ENCODE measurements around the gene SLC41A1.

Gene SLC41A1

DNA sequence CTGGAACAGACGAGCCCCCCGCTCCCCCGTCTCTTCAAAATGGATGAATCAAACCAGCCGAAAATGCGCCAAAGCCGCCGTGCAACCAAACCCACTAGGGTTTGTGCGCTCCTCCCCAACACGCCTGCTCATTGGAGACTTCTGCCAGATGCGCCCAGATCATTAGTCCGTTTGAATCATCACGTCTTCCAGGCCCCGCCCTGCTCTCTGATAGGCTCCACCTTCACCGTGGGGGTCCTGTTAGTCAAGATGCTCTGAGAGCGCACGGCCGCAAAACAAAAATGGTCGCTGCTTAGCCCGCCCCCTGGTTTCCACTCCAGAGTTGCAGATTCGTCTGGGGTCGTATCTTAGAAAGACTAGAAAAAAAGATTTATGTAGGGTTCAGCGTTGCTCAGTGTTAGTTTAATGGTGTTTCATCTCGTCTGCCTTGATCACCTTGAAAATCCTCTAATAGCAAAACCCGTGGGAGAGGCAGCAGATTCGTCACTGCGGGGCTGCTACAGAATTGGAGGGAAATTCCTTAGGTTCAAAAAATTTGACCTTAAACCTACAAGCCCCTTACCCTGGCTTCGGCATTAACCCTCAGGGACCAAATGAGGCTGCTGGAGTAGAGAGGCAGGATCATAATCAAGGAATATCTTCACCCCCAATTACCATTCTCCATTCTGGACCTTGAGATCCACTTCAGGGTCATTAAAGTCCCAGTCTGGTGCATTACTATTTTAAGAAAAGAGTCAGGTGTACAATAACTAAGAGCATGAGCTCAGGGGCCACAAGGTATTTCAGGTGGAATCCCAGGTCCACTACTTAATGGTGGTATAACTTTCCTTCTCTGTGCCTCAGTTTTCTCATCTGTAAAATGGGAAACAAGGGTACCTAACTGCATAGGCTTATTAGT, 62.6 kb downstream of the SLC41A1 start, which contains the start of gene NUCKS1:
TSS of gene NUCKS1 (minus strand) at position 45 of the 898 bp plus-strand sequence. CDS start 209 bp downstream, outside the sequence.
- DNase-seq, result peak; percentile 80 to 94 (median 90)

DNA sequence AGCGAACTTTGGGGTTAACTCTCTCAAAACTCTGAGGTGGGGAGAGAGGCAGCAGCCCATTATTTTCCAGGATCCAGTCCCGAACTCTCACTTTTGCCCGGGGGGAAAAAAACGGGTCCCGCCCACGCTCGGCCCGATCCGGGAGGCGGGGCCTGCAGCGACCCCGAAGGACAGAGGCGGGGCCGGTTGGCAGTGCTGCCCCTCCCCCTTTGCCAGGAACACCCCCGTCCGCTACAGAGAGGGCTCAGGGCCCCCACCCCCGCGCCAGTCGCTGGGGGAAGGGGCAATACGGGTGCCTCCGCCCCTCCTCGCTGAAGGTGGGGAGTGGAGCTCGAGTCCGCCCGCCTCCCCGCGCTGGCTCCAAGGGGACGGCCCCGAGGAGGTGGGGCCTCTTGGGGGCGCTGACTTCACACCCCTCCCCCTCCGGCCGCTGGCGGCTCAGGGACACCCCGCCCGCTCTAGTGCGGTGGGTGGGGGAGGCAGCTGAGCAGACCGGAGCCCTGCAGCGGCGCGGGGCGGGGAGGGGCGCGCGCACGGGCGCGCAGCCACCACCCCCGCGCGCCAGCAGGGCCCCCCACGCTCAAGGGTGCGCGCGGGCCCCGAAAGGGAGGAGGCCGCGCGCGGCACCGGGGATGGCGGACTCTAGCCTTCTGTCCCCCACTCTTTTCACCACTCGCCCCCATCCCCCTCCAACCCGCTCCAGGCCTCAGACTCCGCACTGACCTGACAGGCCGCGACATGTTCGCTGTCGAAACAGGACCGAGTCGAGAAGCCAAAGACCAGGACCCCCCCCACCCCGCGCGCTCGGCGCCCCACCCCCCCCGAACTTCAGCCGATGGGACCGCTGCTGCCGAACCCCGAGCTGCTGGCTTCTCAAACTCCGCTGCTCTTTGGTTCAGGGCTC, 63.5 kb downstream of the SLC41A1 start:
- DNase-seq, result peak; percentile 86 to 95 (median 92)

DNA sequence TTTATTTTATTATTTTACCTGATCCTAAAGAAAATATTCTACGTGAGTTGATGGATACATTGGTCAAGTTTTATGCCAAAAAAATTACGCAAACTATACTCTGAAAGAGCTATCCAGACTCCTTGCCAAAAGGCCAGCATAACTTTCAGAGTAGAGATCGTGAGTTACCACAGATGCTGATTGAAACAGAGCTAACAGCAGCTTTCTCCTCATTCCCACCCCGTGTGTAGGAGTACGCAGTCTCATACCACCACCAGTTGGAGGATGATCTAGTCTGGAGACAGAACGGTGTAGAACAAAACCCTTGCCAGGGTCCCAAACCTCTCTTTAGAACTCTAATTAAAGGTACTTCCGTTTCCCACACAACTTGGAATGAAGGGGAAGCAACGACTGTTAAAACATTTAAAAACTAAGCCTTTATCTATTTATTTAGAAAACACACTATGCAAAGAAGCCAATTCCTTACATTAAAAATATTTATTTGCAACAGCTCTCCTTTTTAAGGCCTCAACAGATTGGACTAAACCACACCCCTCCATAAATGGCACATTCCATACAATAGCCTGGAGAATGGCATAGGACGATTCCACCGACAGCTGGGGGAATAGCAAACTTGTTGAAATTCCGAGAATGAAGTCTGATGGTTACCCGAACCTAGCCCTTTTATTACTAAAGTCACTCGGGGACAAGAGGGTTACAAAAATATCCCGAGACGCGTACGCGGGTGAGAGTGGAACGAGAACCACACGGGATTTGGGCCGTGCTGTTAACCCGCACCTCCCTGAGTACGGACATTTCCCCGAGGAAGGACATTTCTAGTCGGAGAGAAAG, 64.4 kb downstream of the SLC41A1 start:
- DNase-seq, result no peak

DNA sequence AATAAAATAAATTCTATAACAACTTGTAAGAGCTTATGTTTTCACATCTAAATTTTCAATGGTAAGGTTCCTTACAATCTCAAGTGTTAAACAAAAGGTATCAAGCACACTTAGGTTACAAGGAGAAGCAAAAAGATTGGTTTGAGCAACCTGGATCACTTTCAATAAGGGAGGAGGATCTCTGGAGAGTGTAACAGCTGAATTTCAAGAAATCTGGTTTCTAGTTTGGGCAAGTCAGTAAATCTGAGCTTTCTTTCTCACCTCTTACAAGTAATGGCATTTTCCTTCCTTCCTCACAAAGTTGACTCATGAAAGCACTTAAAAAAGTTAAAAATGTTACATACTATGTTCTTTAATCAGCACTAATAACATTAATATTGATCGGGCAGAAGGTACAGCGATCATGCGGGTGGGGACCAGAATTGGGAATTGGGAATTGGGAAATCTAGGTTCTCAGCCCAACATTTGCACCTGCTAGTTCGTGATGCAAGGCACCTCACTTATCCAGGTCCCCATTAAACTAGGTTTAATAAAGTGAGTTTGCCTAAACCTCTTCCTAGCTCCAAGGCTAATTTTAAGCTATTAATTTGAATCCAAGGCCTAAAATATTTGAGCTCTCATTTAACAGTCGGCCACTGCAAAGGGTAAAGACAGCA, 66.1 kb downstream of the SLC41A1 start:
- DNase-seq, result no peak

DNA sequence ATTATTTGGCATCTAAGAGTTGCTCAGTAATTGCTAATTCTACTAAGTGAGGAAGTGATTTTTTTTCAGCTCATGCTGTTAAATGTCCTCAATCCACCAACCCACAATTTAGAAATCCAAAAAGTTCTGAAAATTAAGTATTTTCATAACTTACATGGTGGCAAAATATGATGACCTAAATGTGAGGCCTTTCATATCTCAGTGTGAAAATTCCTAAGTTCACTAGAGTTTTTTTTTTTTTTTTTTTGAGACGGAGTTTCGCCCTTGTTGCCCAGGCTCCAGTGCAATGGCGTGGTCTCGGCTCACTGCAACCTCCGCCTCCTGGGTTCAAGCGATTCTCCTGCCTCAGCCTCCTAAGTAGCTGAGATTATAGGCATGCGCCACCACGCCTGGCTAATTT, 68.6 kb downstream of the SLC41A1 start:
- no peak for DNase-seq

DNA sequence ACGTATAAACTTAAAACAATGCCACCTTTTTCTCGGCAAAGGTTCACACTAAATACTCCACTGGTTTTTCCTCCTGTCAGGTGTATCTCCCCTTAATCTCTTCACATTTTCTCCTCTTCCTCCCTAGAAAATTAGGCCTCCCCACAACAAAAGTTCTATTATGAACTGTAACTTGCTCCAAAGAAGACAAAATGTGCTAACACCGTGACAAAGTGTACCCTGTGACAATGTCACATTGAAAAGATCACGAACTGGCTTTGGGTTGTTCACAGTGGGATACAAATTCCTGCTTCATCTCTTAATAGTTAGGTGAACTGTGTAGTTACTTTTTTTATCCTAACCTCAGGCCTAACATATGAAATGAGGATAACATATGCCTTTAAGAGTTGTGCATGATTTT, 69.0 kb downstream of the SLC41A1 start:
- DNase-seq, result no peak

DNA sequence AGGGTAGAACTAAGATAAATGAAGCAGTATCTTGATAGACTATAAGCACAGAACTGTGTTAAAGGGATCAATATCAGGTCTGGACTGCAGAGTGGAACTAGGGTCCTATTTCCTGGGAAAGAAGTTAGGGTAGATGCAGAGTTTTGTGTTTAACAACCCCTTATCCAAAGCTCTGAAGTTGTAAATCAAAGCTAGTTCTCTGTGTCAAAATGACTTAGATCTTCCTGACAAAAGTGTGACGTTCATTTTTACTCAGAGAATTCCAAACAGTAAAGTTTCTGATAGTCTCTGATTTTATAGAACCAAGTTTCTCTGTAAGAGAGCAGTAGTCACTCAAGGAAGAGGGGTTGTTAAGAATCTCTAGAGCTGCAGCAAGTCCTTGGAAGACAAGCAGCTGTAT, 71.3 kb downstream of the SLC41A1 start:
- no peak for DNase-seq

DNA sequence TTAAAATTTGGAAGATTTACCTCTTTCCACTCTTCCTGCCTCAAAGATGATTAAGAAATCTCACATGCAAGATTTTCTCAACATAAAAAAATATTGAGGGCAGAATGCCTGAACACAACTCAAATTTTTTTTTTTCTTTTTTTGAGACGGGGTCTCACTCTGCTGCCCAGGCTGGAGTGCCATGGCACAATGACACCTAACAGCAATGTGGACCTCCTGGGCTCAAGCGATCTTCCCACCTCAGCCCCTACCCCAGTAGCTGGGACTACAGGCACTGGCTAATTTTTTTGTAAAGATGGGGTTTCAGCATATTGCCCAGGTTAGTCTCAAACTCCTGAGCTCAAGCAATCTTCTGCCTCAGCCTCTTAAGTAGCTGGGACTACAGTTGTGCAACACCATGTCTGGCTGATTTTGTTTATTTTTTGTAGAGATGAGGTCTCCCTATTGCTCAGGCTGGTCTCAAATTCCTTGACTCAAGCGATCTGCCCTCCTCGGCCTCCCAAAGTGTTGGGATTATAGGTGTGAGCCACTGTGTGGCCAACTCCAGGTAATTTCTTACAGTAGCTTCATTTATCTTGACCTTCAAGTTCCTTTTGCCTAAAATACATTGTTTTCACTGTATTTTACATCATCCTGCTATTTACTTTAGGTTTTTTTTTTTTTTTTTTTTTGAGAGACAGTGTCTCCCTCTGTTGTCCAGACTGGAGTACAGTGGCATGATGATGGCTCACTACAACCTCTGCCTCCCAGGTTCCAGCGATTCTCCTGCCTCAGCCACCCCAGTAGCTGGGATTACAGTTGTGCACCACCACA, 73.4 kb downstream of the SLC41A1 start:
- DNase-seq, result no peak

Data from activated CD4-positive, CD25-positive, alpha-beta regulatory T cell (primary cell).